ENCODE measurements around the gene STAT1.

Gene STAT1

GRCh38 chr2:191030521-191031154 lies 16.7 kb upstream of the STAT1 start:
- DNase-seq: peak; percentile 53 to 63 (median 60)

GRCh38 chr2:191029280-191029950 lies 15.4 kb upstream of the STAT1 start:
- no peak for DNase-seq

- peak in 1 of 3 donors; percentile 21 for DNase-seq
Measured at GRCh38 chr2:191026377-191026776, 12.4 kb upstream of the STAT1 start.

GRCh38 chr2:191025135-191025534 lies 11.2 kb upstream of the STAT1 start:
- DNase-seq: peak in 2 of 3 donors; percentile 35 to 40

GRCh38 chr2:191023235-191023679 lies 9.3 kb upstream of the STAT1 start:
- no peak for DNase-seq

- DNase-seq: peak; percentile 89 to 97 (median 96)
Measured at GRCh38 chr2:191020742-191021381, 6.9 kb upstream of the STAT1 start.

- peak; percentile 97 to 98 (median 98) for DNase-seq
Measured at GRCh38 chr2:191020221-191020741, 6.3 kb upstream of the STAT1 start.

- DNase-seq: no peak
Measured at GRCh38 chr2:191019376-191019775, 5.4 kb upstream of the STAT1 start.

GRCh38 chr2:191018643-191019119 lies 4.7 kb upstream of the STAT1 start:
- no peak for DNase-seq

- peak; percentile 55 to 83 (median 68) for DNase-seq
Measured at GRCh38 chr2:191018048-191018447, 4.1 kb upstream of the STAT1 start.

GRCh38 chr2:191015831-191016230 lies 1.9 kb upstream of the STAT1 start:
- no peak for DNase-seq

GRCh38 chr2:191015239-191015638 lies 1.3 kb upstream of the STAT1 start:
- DNase-seq: peak; percentile 72 to 85 (median 80)

GRCh38 chr2:191014653-191015020 lies 666 bp upstream of the STAT1 start:
- DNase-seq: no peak

- no peak for DNase-seq
Measured at GRCh38 chr2:191013682-191013931, 364 bp downstream of the STAT1 start.

GRCh38 chr2:191012845-191013681 lies 908 bp downstream of the STAT1 start:
- peak; percentile 62 to 84 (median 81) for DNase-seq

GRCh38 chr2:191012346-191012745 lies 1.6 kb downstream of the STAT1 start:
- DNase-seq: no peak

- DNase-seq: peak in 1 of 3 donors; percentile 21
Measured at GRCh38 chr2:191010887-191011885, 2.8 kb downstream of the STAT1 start.

GRCh38 chr2:191009541-191010374 lies 4.2 kb downstream of the STAT1 start:
- peak in 1 of 3 donors; percentile 41 for DNase-seq

GRCh38 chr2:191008286-191008685 lies 5.7 kb downstream of the STAT1 start:
- DNase-seq: no peak

- DNase-seq: no peak
Measured at GRCh38 chr2:191006997-191007783, 6.8 kb downstream of the STAT1 start.

Measured in suppressor macrophage treated with lipopolysaccharide for 1 hour (primary cell).